ENCODE measurements around the gene TFAP2C.
"Not testable (repeated sequence)": the region's sequence is repeated elsewhere in the genome, so short reads cannot be mapped to it uniquely, and the experiment has no call there.

TFAP2C gene

GRCh38 chr20:56606174-56606945 lies 22.7 kb upstream of the TFAP2C start:
- H3K36me3 Mint-ChIP-seq, result no peaks in the 10 kb centered on the region
- no peak for ATAC-seq
- H3K27me3 Mint-ChIP-seq, result no peaks in the 10 kb centered on the region
- H3K9me3 Mint-ChIP-seq, result no peaks in the 10 kb centered on the region
- H3K4me1 Mint-ChIP-seq, result no peaks in the 10 kb centered on the region
- no peak overlapping the region for H3K27ac Mint-ChIP-seq
- H3K4me3 Mint-ChIP-seq, result no peak overlapping the region

GRCh38 chr20:56607061-56607704 lies 21.9 kb upstream of the TFAP2C start:
- Mint-ChIP-seq H3K27ac (no peak overlapping the region), H3K4me1 (no peaks in the 10 kb centered on the region), H3K4me3 (no peak overlapping the region), H3K36me3 (no peaks in the 10 kb centered on the region), H3K9me3 (no peaks in the 10 kb centered on the region), H3K27me3 (no peaks in the 10 kb centered on the region)
- no peak for ATAC-seq

- Mint-ChIP-seq H3K9me3 (no peaks in the 10 kb centered on the region), H3K4me3 (no peak overlapping the region), H3K27ac (no peak overlapping the region), H3K36me3 (no peaks in the 10 kb centered on the region), H3K4me1 (no peaks in the 10 kb centered on the region), H3K27me3 (no peaks in the 10 kb centered on the region)
- no peak for ATAC-seq
These were observed 20.7 kb upstream of the TFAP2C start for GRCh38 chr20:56608376-56608775.

- Mint-ChIP-seq H3K4me3 (no peak overlapping the region), H3K9me3 (no peaks in the 10 kb centered on the region), H3K27ac (no peak overlapping the region), H3K27me3 (no peaks in the 10 kb centered on the region), H3K4me1 (no peaks in the 10 kb centered on the region), H3K36me3 (no peaks in the 10 kb centered on the region)
- no peak for ATAC-seq
These were observed 19.8 kb upstream of the TFAP2C start for GRCh38 chr20:56609321-56609720.

- H3K4me1 Mint-ChIP-seq, result no peaks in the 10 kb centered on the region
- H3K4me3 Mint-ChIP-seq, result no peak overlapping the region
- no peaks in the 10 kb centered on the region for H3K36me3 Mint-ChIP-seq
- H3K27me3 Mint-ChIP-seq, result no peaks in the 10 kb centered on the region
- no peaks in the 10 kb centered on the region for H3K9me3 Mint-ChIP-seq
- no peak overlapping the region for H3K27ac Mint-ChIP-seq
- no peak for ATAC-seq
These were observed 19.0 kb upstream of the TFAP2C start for GRCh38 chr20:56610098-56610497.

GRCh38 chr20:56614196-56614595 lies 14.9 kb upstream of the TFAP2C start:
- peaks cover 2% of the 10 kb centered on the region for H3K9me3 Mint-ChIP-seq
- H3K4me3 Mint-ChIP-seq, result no peak overlapping the region

GRCh38 chr20:56616716-56617115 lies 12.4 kb upstream of the TFAP2C start:
- Mint-ChIP-seq H3K27me3 (no peaks in the 10 kb centered on the region), H3K9me3 (peaks cover 2% of the 10 kb centered on the region), H3K4me1 (no peaks in the 10 kb centered on the region), H3K4me3 (no peak overlapping the region), H3K27ac (no peak overlapping the region), H3K36me3 (no peaks in the 10 kb centered on the region)
- ATAC-seq, result no peak

More at GRCh38 chr20:56614196-56614595, 14.9 kb upstream of the TFAP2C start:
- Mint-ChIP-seq H3K36me3 (no peaks in the 10 kb centered on the region), H3K27ac (no peak overlapping the region), H3K4me1 (no peaks in the 10 kb centered on the region), H3K27me3 (no peaks in the 10 kb centered on the region)
- no peak for ATAC-seq

- no peak overlapping the region for H3K27ac Mint-ChIP-seq
- no peaks in the 10 kb centered on the region for H3K27me3 Mint-ChIP-seq
- H3K4me3 Mint-ChIP-seq, result no peak overlapping the region
- H3K36me3 Mint-ChIP-seq, result no peaks in the 10 kb centered on the region
- H3K9me3 Mint-ChIP-seq, result peaks cover 2% of the 10 kb centered on the region
- no peaks in the 10 kb centered on the region for H3K4me1 Mint-ChIP-seq
- no peak for ATAC-seq
These were observed 11.6 kb upstream of the TFAP2C start for GRCh38 chr20:56617489-56617888.

- no peaks in the 10 kb centered on the region for H3K36me3 Mint-ChIP-seq
- peaks cover 2% of the 10 kb centered on the region for H3K9me3 Mint-ChIP-seq
- no peaks in the 10 kb centered on the region for H3K4me1 Mint-ChIP-seq
- no peak for ATAC-seq
- H3K4me3 Mint-ChIP-seq, result no peak overlapping the region
- H3K27me3 Mint-ChIP-seq, result peaks cover 28% of the 10 kb centered on the region
- no peak overlapping the region for H3K27ac Mint-ChIP-seq
These were observed 7.4 kb upstream of the TFAP2C start for GRCh38 chr20:56621730-56622129.

- H3K9me3 Mint-ChIP-seq, H3K36me3 Mint-ChIP-seq, H3K4me3 Mint-ChIP-seq, H3K27ac Mint-ChIP-seq, ATAC-seq, H3K4me1 Mint-ChIP-seq: not testable (repeated sequence)
- H3K27me3 Mint-ChIP-seq, result peaks cover 46% of the 10 kb centered on the region
These were observed 5.2 kb upstream of the TFAP2C start for GRCh38 chr20:56623930-56624329.

- H3K27me3 Mint-ChIP-seq, result peaks cover 57% of the 10 kb centered on the region
- no peak for ATAC-seq
- H3K4me3 Mint-ChIP-seq, result no peak overlapping the region
- H3K4me1 Mint-ChIP-seq, result peaks cover 10% of the 10 kb centered on the region
- no peak overlapping the region for H3K27ac Mint-ChIP-seq
- H3K9me3 Mint-ChIP-seq, result no peaks in the 10 kb centered on the region
- no peaks in the 10 kb centered on the region for H3K36me3 Mint-ChIP-seq
These were observed 4.1 kb upstream of the TFAP2C start for GRCh38 chr20:56624786-56625681.

GRCh38 chr20:56625837-56626236 lies 3.3 kb upstream of the TFAP2C start:
- H3K27ac Mint-ChIP-seq, result no peak overlapping the region
- peaks cover 61% of the 10 kb centered on the region for H3K27me3 Mint-ChIP-seq
- ATAC-seq, result no peak
- H3K4me3 Mint-ChIP-seq, result no peak overlapping the region
- no peaks in the 10 kb centered on the region for H3K9me3 Mint-ChIP-seq
- no peaks in the 10 kb centered on the region for H3K36me3 Mint-ChIP-seq
- H3K4me1 Mint-ChIP-seq, result peaks cover 10% of the 10 kb centered on the region

- peaks cover 10% of the 10 kb centered on the region for H3K4me1 Mint-ChIP-seq
- H3K27ac Mint-ChIP-seq, result no peak overlapping the region
- no peaks in the 10 kb centered on the region for H3K9me3 Mint-ChIP-seq
- no peak overlapping the region for H3K4me3 Mint-ChIP-seq
- no peak for ATAC-seq
- peaks cover 68% of the 10 kb centered on the region for H3K27me3 Mint-ChIP-seq
- H3K36me3 Mint-ChIP-seq, result no peaks in the 10 kb centered on the region
These were observed 2.6 kb upstream of the TFAP2C start for GRCh38 chr20:56626367-56627121.

- Mint-ChIP-seq H3K9me3 (no peaks in the 10 kb centered on the region), H3K27ac (no peak overlapping the region), H3K36me3 (no peaks in the 10 kb centered on the region), H3K4me1 (peaks cover 10% of the 10 kb centered on the region), H3K27me3 (peaks cover 77% of the 10 kb centered on the region), H3K4me3 (no peak overlapping the region)
- no peak for ATAC-seq
These were observed 1.7 kb upstream of the TFAP2C start for GRCh38 chr20:56627122-56628014.

Data from stimulated activated memory B cell treated with anti-CD40 and anti-IgM and Interleukin-4, amounts not matched to agents 10 μg/mL and 1 μg/mL and 100 μg/mL, for 72 hours (primary cell).